ENCODE measurements around the gene IGSF3. TPM values are rescaled to one million over a fixed set of nuclear protein-coding genes. Genes with fewer than 3 reads are reported as not detected.
"Not testable (repeated sequence)": the region's sequence is repeated elsewhere in the genome, so short reads cannot be mapped to it uniquely, and the experiment has no call there.

Gene IGSF3
- total and polyA plus RNA-seq, 7 donors: 1.8 to 10.2 (median 5.3) TPM

DNA sequence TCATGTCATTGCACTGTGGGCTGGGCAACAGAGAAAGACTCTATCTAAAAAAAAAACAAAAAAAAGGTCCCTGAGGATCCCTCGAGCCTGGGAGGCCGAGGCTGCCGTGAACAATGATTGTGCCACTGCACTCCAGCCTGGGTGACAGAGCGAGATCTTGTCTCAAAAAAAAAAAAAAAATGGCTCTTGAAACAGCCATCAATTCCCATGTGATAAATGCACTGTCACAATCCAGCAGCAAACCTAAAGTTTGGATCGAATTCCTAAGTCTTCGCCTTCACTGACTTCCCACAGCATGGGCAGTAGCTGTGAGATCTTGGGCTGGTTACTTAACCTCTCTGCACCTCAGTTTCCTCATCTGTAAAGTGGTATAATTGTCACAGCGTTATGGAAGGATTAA, 43.5 kb downstream of the IGSF3 start:
- H3K36me3 ChIP-seq: no peaks in the 10 kb centered on the region
- TF ChIP-seq POLR2AphosphoS5 (IDR thresholded peaks at IDR 0.05) (no peak), POLR2A (IDR thresholded peaks at IDR 0.05) (no peak), EP300 (IDR thresholded peaks at IDR 0.05) (no peak)
- TF ChIP-seq, protein P1, sequence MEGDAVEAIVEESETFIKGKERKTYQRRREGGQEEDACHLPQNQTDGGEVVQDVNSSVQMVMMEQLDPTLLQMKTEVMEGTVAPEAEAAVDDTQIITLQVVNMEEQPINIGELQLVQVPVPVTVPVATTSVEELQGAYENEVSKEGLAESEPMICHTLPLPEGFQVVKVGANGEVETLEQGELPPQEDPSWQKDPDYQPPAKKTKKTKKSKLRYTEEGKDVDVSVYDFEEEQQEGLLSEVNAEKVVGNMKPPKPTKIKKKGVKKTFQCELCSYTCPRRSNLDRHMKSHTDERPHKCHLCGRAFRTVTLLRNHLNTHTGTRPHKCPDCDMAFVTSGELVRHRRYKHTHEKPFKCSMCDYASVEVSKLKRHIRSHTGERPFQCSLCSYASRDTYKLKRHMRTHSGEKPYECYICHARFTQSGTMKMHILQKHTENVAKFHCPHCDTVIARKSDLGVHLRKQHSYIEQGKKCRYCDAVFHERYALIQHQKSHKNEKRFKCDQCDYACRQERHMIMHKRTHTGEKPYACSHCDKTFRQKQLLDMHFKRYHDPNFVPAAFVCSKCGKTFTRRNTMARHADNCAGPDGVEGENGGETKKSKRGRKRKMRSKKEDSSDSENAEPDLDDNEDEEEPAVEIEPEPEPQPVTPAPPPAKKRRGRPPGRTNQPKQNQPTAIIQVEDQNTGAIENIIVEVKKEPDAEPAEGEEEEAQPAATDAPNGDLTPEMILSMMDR (IDR thresholded peaks at IDR 0.05): no peak
- no peak for DNase-seq
- H3K27ac ChIP-seq: no peak overlapping the region
- no peak overlapping the region for H3K4me3 ChIP-seq
- WGBS, 2 donors: 90 to 93% methylated on average over 7 of the region's 7 CpGs
- H3K27me3 ChIP-seq: no peaks in the 10 kb centered on the region
- H3K4me1 ChIP-seq: no peaks in the 10 kb centered on the region
- no peaks in the 10 kb centered on the region for H3K9me3 ChIP-seq
- intact Hi-C loops (cut with DNase I): no loop called here

DNA sequence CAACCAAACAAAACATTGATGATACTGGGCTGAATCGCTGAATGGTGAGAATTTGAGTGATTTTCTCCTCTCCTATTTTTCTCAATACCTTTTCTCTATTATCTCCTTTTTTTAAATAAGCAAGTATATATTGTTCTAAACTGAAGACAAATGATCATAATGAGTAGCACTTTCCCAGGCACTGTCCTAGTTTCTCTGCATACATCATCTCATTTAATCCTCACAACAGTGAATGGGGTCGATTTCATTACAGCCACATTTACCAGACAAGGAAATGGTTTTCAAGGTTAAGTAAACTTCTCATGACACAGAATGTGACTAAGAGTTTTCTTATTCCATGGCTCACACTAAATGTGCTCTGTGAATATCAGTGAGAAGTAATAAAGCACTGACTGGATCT, 45.0 kb downstream of the IGSF3 start:
- WGBS, 2 donors: 54 to 72% methylated on average over 2 of the region's 2 CpGs
- H3K27ac ChIP-seq; intact Hi-C loops (cut with DNase I): not testable (repeated sequence)

DNA sequence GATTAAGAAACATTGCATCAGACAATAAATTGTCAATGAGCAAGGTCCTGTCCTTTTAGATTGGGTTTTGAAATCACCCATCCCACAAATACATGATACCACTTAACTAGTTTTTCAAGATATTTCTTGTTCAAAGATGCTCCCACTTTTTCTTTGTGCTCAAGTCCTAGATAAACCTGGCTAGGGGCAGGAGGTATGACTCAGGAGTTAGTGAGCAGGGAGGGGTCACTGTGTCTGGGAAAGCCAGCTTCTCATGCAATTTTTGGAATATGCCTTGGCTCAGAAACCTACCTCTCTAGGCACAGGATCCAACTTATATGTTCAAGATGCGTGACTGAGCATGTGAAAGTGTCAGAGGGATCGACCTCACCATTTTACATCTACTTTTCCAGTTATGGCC, 45.8 kb downstream of the IGSF3 start:
- H3K4me3 ChIP-seq; DNase-seq; H3K36me3 ChIP-seq; H3K4me1 ChIP-seq; H3K9me3 ChIP-seq; H3K27me3 ChIP-seq; intact Hi-C loops (cut with DNase I); H3K27ac ChIP-seq: not testable (repeated sequence)
- 93 to 100% methylated on average over 2 of the region's 2 CpGs for WGBS, 2 donors

More for the DNA sequence above, 45.0 kb downstream of the IGSF3 start:
- H3K36me3 ChIP-seq, DNase-seq, H3K9me3 ChIP-seq, H3K4me1 ChIP-seq, H3K4me3 ChIP-seq, H3K27me3 ChIP-seq: not testable (repeated sequence)

DNA sequence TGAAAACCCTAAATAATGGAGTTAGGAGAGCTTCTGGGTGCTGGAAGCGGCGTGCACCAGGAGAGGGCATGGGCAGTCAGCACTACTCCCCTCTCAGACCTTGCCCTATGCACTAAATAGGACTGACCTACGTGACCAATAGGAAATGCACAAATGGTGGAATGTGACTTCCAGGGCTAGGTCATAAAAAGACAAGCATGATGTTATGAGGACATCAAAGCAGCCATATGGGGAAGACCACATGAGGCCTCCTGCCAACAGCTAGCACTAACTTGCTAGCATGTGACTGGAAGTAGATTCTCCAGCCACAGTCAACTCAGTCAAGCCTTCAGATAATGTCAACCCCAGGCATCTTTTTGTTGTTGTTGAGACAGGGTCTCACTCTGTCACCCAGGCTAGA, 47.1 kb downstream of the IGSF3 start:
- H3K27me3 ChIP-seq; H3K36me3 ChIP-seq; H3K27ac ChIP-seq; H3K4me1 ChIP-seq; H3K4me3 ChIP-seq; DNase-seq; intact Hi-C loops (cut with DNase I); H3K9me3 ChIP-seq: not testable (repeated sequence)
- WGBS, 2 donors: 93% methylated on average over 3 of the region's 3 CpGs

DNA sequence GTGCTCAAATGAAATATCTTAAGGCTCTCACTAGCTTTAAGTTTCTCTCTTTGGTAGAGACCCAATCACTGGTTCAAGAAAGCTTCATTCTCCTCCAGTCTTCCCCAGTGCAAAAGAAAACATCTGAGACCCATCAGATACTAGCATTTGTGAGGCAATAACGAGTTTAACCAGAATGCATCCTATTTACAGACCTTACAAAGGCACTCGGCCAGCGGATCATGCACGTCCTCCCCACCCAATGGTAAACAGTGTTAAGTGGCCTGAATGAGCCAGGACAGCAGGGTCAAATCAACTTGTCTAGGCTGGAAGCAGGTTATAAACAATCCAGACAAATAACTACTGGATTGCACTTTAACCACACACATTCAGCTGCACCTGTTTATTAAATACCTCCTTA, 48.4 kb downstream of the IGSF3 start:
- H3K4me3 ChIP-seq; H3K4me1 ChIP-seq; H3K27me3 ChIP-seq; H3K27ac ChIP-seq; H3K9me3 ChIP-seq; H3K36me3 ChIP-seq; intact Hi-C loops (cut with DNase I): not testable (repeated sequence)
- DNase-seq: peak; percentile 71
- 12 to 53% methylated on average over 4 of the region's 4 CpGs for WGBS, 2 donors
- peak in 1 of 4 donors; percentile 32 for TF ChIP-seq POLR2AphosphoS5 (IDR thresholded peaks at IDR 0.05)

DNA sequence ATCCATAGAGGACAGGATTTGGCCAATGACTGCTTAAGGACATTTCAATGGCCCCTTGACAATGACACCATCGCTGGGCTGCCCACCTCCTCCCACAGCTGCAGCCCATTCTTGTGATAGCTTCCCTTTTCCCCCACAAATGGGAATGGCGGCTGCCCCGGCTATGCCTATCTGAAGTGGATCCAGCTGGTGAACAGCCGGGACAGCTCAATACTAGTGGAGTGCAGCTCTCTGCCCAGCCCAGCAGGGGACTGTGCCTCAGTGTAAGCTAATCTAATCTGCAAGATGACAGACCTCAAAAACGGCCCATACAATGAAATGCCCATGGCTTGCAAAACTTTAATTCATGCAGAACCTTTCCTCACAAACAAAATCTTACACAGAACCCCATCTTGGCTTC, 49.7 kb downstream of the IGSF3 start:
- intact Hi-C loops (cut with DNase I); H3K9me3 ChIP-seq; H3K4me1 ChIP-seq; H3K36me3 ChIP-seq; DNase-seq; H3K27me3 ChIP-seq; H3K4me3 ChIP-seq; H3K27ac ChIP-seq: not testable (repeated sequence)
- WGBS, 2 donors: 83 to 84% methylated on average over 5 of the region's 5 CpGs

DNA sequence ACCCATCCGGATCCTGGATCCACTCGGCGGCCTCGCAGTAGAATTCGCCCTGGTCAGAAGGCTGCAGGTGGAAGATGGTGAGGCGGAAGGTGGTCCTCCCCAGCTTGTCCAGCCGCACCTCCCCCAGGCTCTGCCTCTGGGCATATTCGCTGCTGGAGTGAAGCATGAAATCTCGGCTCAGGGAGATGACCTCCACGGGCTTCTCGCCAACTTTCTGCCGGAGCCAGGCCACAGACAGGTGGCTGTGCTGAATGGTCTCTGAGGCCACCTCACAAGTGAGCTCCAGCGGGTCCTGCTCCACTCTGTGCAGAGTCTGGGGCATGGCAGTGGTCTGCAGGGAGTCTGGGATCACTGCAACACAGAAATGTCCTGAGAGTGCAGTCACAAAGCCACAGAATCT, 53.7 kb downstream of the IGSF3 start:
- H3K27ac ChIP-seq; H3K4me3 ChIP-seq; H3K27me3 ChIP-seq; H3K36me3 ChIP-seq; intact Hi-C loops (cut with DNase I); H3K9me3 ChIP-seq; DNase-seq; H3K4me1 ChIP-seq: not testable (repeated sequence)
- WGBS, 2 donors: 92 to 94% methylated on average over 13 of the region's 13 CpGs

DNA sequence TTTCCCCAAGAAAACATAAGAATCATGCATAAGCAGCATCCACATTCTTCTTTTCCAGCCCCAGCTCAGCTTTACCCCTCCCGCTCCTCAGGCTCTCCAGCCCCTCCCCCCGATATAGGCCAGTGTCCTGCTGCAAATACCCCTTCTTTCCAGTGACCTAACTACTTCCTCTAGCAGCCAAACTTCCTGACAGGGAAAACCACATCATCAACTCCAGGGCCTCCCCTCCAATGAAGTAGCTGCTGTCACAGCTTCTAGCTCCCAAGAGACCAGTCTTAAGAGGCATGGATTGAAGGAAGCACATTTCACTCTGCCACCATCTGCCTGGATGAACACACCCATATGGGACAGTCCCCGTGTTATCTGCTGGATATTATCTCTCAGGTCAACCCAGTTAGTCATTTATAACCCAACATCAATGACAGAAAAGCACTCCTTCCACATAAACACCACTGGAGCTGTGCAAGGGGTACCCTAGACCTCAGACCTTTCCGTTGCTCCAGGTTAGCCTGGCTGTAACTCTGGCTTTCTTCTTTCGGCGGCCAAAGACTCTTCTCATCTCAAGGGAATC, 57.6 kb downstream of the IGSF3 start:
- H3K27me3 ChIP-seq; H3K4me3 ChIP-seq; H3K4me1 ChIP-seq; intact Hi-C loops (cut with DNase I); DNase-seq; H3K9me3 ChIP-seq; H3K36me3 ChIP-seq; H3K27ac ChIP-seq: not testable (repeated sequence)
- WGBS, 2 donors: 78 to 80% methylated on average over 6 of the region's 6 CpGs

DNA sequence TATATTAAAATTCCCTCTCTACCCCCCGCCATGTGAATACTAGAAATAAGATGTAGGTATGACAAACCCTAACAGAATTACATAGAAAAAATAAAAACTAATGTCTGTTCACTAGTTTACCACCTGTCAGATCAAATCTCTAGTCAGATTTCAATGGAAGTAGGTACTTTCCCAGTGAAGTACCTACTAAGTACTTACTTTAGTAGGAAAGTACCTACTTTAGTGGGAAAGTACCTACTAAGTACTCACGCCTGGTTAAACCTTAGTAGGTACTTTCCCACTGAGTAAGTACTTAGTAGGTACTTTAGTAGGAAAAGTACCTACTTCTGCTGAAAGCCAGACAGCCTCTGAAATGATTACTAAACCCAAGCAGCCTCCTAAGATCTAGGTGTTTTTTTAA, 58.7 kb downstream of the IGSF3 start:
- H3K4me3 ChIP-seq; DNase-seq; H3K4me1 ChIP-seq; intact Hi-C loops (cut with DNase I); H3K27ac ChIP-seq; H3K9me3 ChIP-seq; H3K36me3 ChIP-seq; H3K27me3 ChIP-seq: not testable (repeated sequence)
- 76 to 90% methylated on average over 2 of the region's 2 CpGs for WGBS, 2 donors

DNA sequence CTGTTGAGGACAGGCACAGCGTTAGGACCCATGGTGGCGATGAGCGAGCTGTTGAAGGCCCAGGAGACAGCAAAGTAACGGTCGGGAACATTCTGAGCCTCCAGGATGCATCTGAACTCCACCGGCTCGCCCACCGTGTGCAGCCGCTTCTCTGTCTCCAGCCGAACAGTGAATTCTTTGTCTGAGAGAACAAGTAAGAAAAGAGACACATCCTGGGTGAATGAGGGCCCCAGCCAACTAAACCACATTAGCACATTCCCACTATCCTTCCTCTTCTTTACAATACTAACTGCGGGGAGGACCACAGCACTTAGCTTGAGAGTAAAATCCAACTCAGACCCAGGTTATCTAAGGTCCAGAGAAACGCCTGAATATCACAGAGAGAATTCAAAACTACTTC, 59.4 kb downstream of the IGSF3 start:
- DNase-seq; H3K4me1 ChIP-seq; H3K9me3 ChIP-seq; H3K4me3 ChIP-seq; H3K36me3 ChIP-seq; intact Hi-C loops (cut with DNase I); H3K27ac ChIP-seq; H3K27me3 ChIP-seq: not testable (repeated sequence)
- WGBS, 2 donors: 91 to 92% methylated on average over 12 of the region's 12 CpGs

DNA sequence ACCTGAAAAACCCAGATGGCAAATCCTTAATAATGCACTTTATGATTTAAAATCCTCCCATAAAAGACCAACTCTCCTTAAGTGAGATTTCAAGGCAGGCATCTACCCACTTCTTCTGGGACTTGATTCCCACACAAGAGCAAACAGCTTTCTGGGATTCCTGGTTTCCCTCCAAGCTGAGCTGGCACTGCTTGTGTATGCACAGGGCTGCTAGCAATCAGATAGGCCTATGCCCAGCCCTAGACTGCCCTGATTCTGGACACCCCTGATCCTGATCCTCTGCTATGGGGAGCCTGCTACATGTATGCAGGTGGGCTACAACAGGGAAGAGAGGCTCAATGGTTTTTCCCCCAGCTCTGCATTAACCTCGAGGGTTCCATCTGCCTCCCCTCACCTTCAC, 60.1 kb downstream of the IGSF3 start:
- H3K27ac ChIP-seq; H3K4me3 ChIP-seq; intact Hi-C loops (cut with DNase I); DNase-seq; H3K36me3 ChIP-seq; H3K27me3 ChIP-seq; H3K4me1 ChIP-seq; H3K9me3 ChIP-seq: not testable (repeated sequence)
- 79 to 87% methylated on average over 1 of the region's 1 CpG for WGBS, 2 donors

DNA sequence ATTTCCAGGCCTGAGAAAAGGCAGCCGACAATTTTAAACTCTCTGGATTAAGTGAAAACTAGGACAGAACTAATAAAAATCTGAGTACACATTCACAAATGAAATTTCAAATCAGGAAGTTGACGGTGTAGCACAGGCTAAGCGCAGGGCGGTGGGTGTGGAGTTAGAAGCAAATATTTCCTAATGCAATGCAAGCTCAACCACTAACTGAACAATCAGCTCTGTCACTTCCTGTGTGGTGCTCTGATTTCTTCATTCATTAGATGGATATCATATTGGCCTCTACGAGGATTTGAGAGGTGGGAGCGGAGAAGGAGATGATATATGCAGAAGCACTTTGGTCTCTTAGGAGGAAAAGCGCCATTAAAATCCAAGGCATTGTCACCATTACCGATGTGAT, 61.5 kb downstream of the IGSF3 start:
- H3K9me3 ChIP-seq; H3K4me1 ChIP-seq; H3K27ac ChIP-seq; H3K36me3 ChIP-seq; H3K27me3 ChIP-seq; H3K4me3 ChIP-seq; DNase-seq; intact Hi-C loops (cut with DNase I): not testable (repeated sequence)
- 52 to 59% methylated on average over 7 of the region's 8 CpGs for WGBS, 2 donors

Data from sigmoid colon (tissue), 7 donors.